ENCODE data around the gene LRRC53. TPM values are rescaled to one million over a fixed set of nuclear protein-coding genes. Genes with fewer than 3 reads are reported as not detected.

Gene LRRC53
- not detected for total RNA-seq

- ATAC-seq, result no peak
- TF ChIP-seq, protein P1, sequence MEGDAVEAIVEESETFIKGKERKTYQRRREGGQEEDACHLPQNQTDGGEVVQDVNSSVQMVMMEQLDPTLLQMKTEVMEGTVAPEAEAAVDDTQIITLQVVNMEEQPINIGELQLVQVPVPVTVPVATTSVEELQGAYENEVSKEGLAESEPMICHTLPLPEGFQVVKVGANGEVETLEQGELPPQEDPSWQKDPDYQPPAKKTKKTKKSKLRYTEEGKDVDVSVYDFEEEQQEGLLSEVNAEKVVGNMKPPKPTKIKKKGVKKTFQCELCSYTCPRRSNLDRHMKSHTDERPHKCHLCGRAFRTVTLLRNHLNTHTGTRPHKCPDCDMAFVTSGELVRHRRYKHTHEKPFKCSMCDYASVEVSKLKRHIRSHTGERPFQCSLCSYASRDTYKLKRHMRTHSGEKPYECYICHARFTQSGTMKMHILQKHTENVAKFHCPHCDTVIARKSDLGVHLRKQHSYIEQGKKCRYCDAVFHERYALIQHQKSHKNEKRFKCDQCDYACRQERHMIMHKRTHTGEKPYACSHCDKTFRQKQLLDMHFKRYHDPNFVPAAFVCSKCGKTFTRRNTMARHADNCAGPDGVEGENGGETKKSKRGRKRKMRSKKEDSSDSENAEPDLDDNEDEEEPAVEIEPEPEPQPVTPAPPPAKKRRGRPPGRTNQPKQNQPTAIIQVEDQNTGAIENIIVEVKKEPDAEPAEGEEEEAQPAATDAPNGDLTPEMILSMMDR (IDR thresholded peaks at IDR 0.05), result no peak
- Mint-ChIP-seq H3K27me3 (peaks cover 2% of the 10 kb centered on the region), H3K36me3 (ENCODE audit: low read depth) (no peaks in the 10 kb centered on the region), H3K4me3 (no peak within 1 kb of the TSS), H3K27ac (no peak within 1 kb of the TSS), H3K9me3 (no peaks in the 10 kb centered on the region), H3K4me1 (ENCODE audit: low read depth) (no peaks in the 10 kb centered on the region)
- DNase-seq, result no peak
- CTCF ChIA-PET, result interaction anchor here (0.8 kb wide), 1 partner anchor 9 kb away, joined by 3 read pairs; no protein-coding TSS in a partner anchor
- POLR2A ChIA-PET, result no interaction called here
- intact Hi-C loops (cut with micrococcal nuclease), result no loop called here
Observed at GRCh38 chr1:74512170-74512915, at the start of gene LRRC53. TSS of gene LRRC53 (minus strand) at chr1:74512611. CDS start at chr1:74483349, 29,262 bp downstream.

DNA sequence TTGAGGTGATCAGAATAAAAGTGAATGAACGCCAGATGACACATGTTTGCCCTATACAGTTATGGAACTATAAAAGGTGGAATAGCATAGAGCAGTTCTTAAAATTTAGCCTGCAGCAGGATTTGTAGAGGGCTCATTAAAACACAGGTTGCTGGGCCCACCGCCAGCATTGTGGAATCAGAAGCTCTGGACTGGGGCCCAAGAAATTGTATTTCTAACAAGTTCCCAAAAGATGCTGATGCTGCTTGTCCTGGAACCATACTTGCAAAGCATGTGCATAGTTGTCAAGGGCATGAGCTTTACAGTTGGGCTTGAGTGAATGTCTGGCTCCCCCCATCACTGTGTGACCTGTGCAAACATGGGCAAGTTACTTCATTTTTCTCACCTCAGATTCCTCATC, 37.5 kb upstream of the LRRC53 start:
- Mint-ChIP-seq H3K27ac (no peak overlapping the region), H3K27me3 (no peaks in the 10 kb centered on the region), H3K36me3 (ENCODE audit: low read depth) (no peaks in the 10 kb centered on the region), H3K9me3 (no peaks in the 10 kb centered on the region), H3K4me3 (no peak overlapping the region), H3K4me1 (ENCODE audit: low read depth) (no peaks in the 10 kb centered on the region)
- ChIA-PET CTCF (no interaction called here), POLR2A (no interaction called here)
- intact Hi-C loops (cut with micrococcal nuclease), result no loop called here
- DNase-seq, result no peak
- ATAC-seq, result no peak
- TF ChIP-seq, protein P1 (IDR thresholded peaks at IDR 0.05), result no peak

DNA sequence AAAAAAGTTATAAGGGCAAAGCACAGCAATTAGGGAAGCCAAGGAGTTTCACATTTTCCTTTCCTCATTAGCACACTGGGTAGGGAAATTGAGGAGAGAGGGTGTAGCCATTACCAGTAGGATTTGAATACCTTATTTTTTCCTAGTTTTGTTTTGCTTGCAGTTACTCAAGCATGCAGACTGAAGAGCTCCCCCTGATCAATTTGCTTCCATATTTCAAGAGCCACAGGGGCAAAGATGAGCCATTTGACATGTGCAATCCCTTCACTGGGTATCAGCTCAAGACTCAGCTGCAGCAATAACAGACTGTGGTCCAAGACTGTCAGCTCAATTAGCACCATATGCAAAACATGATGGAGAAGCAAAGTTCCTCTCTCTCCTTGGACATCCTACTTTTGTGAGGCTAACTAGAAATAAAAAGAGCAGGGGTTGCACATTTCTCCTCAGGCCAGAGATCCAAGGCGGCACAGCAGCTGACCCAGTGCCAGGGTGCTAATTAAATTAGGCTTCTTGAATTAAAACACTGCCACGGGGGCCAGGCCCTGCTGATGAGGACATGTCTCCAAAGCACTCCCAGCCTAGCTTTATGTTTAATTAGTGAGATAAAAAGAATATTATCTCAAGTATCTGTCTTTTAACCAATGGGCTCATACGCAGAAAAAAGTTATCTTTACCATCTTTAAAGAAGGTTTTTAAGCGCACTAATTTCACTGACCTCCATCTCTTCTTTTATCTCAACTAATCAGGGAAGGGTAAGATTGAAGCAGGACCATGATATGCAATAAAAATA, 36.7 kb upstream of the LRRC53 start:
- POLR2A ChIA-PET, result no interaction called here
- TF ChIP-seq, protein P1 (IDR thresholded peaks at IDR 0.05), result no peak
- DNase-seq (no peak), ATAC-seq (no peak)
- Mint-ChIP-seq H3K27ac (no peak overlapping the region), H3K4me1 (ENCODE audit: low read depth) (no peaks in the 10 kb centered on the region), H3K9me3 (no peaks in the 10 kb centered on the region), H3K4me3 (no peak overlapping the region), H3K27me3 (no peaks in the 10 kb centered on the region), H3K36me3 (ENCODE audit: low read depth) (no peaks in the 10 kb centered on the region)
- CTCF ChIA-PET, result no interaction called here
- intact Hi-C loops (cut with micrococcal nuclease), result no loop called here

DNA sequence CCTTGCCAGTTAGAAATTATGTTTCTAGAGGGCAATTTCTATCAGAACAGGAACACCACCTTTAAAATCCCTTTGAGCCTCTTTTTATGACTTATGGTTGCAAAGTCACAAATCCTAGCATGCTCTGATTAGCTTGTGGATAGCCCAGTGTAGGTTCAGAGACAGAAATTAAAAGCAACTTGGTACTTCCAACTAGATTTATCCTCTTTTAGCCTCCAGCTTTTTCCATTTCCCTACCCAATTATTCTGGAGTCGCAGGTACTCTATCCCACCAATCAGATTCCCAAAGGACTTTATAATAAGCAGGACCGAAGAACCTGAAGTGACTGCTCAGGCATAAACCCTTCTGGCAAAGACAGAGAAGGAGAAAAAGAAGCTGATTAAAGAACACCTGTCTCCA, 33.4 kb upstream of the LRRC53 start:
- Mint-ChIP-seq H3K4me1 (ENCODE audit: low read depth) (no peaks in the 10 kb centered on the region), H3K27ac (no peak overlapping the region), H3K9me3 (no peaks in the 10 kb centered on the region), H3K36me3 (ENCODE audit: low read depth) (no peaks in the 10 kb centered on the region), H3K4me3 (no peak overlapping the region), H3K27me3 (peaks cover 2% of the 10 kb centered on the region)
- intact Hi-C loops (cut with micrococcal nuclease), result no loop called here
- ATAC-seq, result no peak
- TF ChIP-seq, protein P1 (IDR thresholded peaks at IDR 0.05), result no peak
- DNase-seq, result no peak
- ChIA-PET POLR2A (no interaction called here), CTCF (interaction anchor here (0.5 kb wide), 1 partner anchor 295 kb away, joined by 3 read pairs; no protein-coding TSS in a partner anchor)

DNA sequence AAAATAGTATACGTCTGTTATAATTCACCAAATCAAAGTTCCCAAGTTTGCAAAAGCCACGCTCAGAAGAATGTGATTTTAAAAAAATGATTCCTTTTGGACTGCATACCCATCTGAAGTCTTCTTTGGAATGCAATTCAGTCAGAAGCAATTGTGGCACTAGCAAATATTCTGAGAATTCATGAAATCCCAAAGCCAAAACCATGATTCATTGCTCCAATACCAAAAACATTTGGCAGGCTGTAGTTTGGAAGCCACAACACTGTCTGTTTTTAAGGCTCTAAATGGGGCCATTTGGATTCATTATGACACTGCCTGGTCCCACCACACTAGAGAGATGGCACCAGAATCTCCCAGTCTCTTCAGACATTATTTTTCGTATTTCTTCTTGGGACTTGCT, 21.8 kb upstream of the LRRC53 start:
- POLR2A ChIA-PET, result no interaction called here
- H3K27ac Mint-ChIP-seq, result no peak overlapping the region
- H3K27me3 Mint-ChIP-seq, result no peaks in the 10 kb centered on the region
- ATAC-seq (no peak), DNase-seq (no peak)
- H3K4me3 Mint-ChIP-seq, result no peak overlapping the region
- intact Hi-C loops (cut with micrococcal nuclease), result no loop called here
- TF ChIP-seq, protein P1 (IDR thresholded peaks at IDR 0.05), result no peak
- no peaks in the 10 kb centered on the region for H3K9me3 Mint-ChIP-seq
- CTCF ChIA-PET, result no interaction called here
- H3K4me1 Mint-ChIP-seq (ENCODE audit: low read depth), result no peaks in the 10 kb centered on the region
- no peaks in the 10 kb centered on the region for H3K36me3 Mint-ChIP-seq (ENCODE audit: low read depth)

Measured in activated CD8-positive, alpha-beta T cell treated with anti-CD3 and anti-CD28 coated beads for 36 hours (primary cell).